ENCODE results near the gene COMP. TPM values are rescaled to one million over a fixed set of nuclear protein-coding genes. Genes with fewer than 3 reads are reported as not detected.
"Not testable (repeated sequence)": the region's sequence is repeated elsewhere in the genome, so short reads cannot be mapped to it uniquely, and the experiment has no call there.

COMP gene
- total RNA-seq, 2 experiments from 2014 or later, result not detected

DNA sequence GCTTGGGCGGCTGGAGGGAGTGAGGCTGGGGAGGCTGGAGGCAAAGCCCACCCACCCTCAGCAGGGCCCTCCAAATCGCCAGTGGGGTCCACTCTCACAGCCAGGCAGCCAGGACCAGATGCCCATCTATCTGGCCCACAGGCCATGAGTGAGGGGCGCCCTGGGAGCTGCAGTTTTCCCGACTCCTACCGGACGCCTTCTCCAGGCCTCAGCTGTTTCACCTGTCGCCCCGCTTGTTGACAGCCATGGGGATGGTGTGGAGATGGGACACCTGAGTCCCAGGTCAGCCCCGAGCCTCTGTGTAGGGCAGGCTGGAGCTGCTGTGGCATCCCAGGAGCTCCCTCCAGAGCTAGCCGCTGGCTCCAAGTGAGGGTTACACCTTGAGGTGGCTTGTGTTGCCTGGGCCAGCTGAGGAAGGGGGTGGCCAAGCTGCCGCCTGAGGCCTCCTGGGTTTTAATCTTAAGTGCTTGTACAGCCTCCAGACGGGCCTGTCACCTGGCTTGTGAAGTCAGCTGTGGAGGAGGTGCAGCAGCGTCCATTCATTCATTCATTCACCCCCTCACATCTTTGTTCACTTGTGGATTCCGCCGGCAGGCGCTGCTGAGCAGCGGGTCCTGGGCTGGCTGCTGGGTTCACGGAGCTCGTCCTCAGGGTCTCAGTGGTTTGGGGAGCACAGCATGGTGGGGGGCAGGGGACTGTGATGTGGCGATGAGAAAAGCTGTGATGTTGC, 52.0 kb downstream of the COMP start:
- ChIA-PET CTCF (no interaction called here), POLR2A (interaction anchor here (0.5 kb wide), 1 partner anchor 163 kb away, joined by 3 read pairs; no protein-coding TSS in a partner anchor)

DNA sequence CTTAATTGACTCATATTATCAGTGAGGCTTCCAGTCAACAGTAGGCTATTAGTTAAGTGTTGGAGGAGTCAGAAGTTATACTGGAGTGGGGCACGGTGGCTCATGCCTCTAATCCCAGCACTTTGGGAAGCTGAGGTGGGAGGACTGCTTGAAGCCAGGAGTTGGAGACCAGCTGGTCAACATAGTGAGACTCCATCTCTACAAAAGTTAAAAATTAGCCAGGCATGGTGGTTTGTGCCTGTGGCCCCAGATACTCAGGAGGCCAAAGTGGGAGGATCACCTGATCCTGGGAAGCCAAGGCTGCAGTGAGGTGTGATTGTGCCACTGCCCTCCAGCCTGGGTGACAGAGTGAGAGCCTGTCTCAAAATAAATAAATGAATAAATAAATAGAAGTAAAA, 53.2 kb downstream of the COMP start:
- CTCF ChIA-PET, result no interaction called here
- POLR2A ChIA-PET, result no interaction called here

- ChIA-PET POLR2A (no interaction called here), CTCF (no interaction called here)
Observed at GRCh38 chr19:18737337-18737953, 53.7 kb downstream of the COMP start.

DNA sequence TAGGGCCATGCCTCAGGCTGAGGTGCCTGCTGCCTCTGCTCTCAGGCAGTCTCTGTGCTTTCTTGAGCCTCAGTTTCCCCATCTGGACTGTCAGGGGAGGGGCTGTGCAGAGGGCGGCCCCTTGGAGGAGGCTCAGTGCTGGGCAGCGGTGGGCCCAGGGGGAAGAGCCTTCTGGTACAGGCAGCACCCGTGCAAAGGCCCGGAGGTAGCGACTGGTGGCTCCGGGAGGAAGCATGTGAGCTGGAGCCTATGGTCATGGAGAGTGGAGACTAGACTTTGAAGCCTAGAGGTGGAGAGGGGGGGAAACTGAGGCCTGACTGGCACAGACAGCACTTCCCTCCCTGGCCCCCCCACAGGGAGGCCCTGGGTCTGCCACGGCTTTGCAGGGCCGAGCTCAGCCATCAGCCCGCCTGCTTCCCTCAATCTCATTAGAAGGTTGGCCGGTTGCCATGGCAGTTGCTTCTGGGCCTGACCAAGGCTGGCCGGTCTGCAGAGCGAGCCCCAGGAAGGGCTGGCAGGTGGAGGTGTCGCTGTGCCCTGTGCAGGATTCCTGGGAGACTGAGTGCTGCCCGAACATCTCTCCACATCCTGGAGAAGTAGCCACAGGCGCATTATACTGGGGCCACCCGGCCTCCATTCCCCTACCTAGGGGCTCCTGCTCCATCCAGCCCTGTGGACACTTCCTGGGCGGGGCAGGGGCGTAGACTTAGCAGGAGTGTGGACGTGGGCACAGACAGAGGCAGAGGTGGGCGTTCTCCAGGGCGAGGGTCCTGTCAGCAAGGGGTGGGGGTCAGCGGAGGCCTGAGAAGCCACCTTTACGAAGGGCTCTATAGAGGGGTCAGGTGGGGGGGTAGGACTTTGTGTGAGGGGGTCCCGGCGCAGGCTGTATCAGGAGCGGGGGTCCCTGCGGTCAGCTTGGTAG, 54.4 kb downstream of the COMP start:
- ChIA-PET CTCF (no interaction called here), POLR2A (no interaction called here)

- POLR2A ChIA-PET, result no interaction called here
Observed at GRCh38 chr19:18735752-18736151, 55.4 kb downstream of the COMP start.

DNA sequence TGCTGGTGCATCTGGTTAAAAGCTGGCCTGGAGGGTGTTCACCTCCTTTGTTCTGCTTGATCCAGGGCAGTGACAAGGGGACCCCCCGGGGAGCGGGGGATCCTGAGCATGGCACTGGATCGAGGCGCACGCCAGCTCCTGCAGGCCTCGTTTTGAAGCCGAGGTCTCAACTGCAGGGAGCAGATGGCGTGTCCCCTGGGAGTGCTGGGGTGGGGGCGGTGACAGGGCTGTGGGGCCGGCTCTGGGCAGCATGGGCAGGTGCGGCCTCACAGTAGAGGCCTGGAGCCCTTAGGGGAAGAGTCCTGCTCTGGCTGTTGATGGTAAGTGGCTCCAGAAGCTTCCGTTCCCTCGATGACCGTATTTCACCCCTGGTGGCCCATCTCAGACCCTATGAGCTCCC, 55.8 kb downstream of the COMP start:
- CTCF ChIA-PET, result no interaction called here

More at GRCh38 chr19:18735752-18736151, 55.4 kb downstream of the COMP start:
- CTCF ChIA-PET, result no interaction called here

GRCh38 chr19:18733762-18734332, 57.3 kb downstream of the COMP start:
- CTCF ChIA-PET, result interaction anchor here (0.6 kb wide), 1 partner anchor 40 kb away, joined by 5 read pairs; no protein-coding TSS in a partner anchor

More for the DNA sequence above, 55.8 kb downstream of the COMP start:
- POLR2A ChIA-PET, result no interaction called here

DNA sequence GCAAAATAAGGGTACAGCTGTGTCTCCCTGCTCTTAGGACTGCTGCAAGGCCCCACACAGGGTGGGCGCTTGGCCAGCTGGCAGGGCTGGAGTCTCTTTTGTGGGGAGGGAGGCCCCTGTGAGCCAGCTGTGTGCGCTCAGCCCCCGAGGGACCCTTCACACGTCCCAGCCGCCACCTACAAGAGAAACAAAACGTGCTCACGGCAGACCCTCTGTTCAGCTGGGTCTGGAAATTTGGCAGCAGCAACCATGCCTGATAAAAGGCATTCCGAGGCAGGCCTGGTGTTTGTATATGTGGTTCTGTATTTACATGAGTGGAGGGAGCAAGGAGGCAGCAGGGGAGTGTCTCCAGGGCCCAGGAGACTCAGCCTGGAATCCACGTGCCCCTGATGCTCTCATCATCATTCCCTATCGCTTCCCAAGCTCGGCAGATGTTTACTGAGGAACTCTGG, 57.9 kb downstream of the COMP start:
- CTCF ChIA-PET, result no interaction called here

More at GRCh38 chr19:18733762-18734332, 57.3 kb downstream of the COMP start:
- POLR2A ChIA-PET, result not testable (repeated sequence)

More for the DNA sequence above, 57.9 kb downstream of the COMP start:
- POLR2A ChIA-PET, result no interaction called here

Other genes starting within 250 kb of the COMP start
- gene FKBP8, start 247.7 kb downstream of the COMP start, total RNA-seq, result 100 to 1,000 TPM; 167 to 168 TPM
- 100 to 1,000 TPM; 124 to 129 TPM for gene KXD1, start 233.4 kb downstream of the COMP start, total RNA-seq
- 1,000 to 10,000 TPM; 1,648 to 1,705 TPM for gene UBA52, start 219.4 kb downstream of the COMP start, total RNA-seq
- 10 to 100 TPM; 95.2 to 98.7 TPM for gene REX1BD, start 202.5 kb downstream of the COMP start, total RNA-seq
- gene CRLF1, start 184.5 kb downstream of the COMP start, total RNA-seq, result under 1 TPM in 1 of 2 experiments, not detected in 1; 0.61 TPM
- gene TMEM59L, start 178.4 kb downstream of the COMP start, total RNA-seq, result not detected
- gene KLHL26, start 154.3 kb downstream of the COMP start, total RNA-seq, result 10 to 100 TPM; 11.8 to 14.3 TPM
- gene CRTC1, start 107.6 kb downstream of the COMP start, total RNA-seq, result 1 to 10 TPM; 5.0 to 5.5 TPM
- gene UPF1, start 40.7 kb upstream of the COMP start, total RNA-seq, result 10 to 100 TPM; 89.3 to 92.0 TPM
- under 1 TPM in 1 of 2 experiments, not detected in 1; 0.08 TPM for gene CERS1, start 104.9 kb upstream of the COMP start, total RNA-seq
- gene COPE, start 128.1 kb upstream of the COMP start, total RNA-seq, result 100 to 1,000 TPM; 164 to 184 TPM
- 10 to 100 TPM; 82.1 to 91.0 TPM for gene DDX49, start 128.4 kb upstream of the COMP start, total RNA-seq
- 1 to 10 TPM; 1.0 to 1.3 TPM for gene HOMER3, start 149.9 kb upstream of the COMP start, total RNA-seq
- gene SUGP2, start 242.2 kb upstream of the COMP start, total RNA-seq, result 10 to 100 TPM; 76.6 to 80.7 TPM
- gene ARMC6, start 242.3 kb upstream of the COMP start, total RNA-seq, result 10 to 100 TPM; 57.7 to 61.8 TPM

Data from activated CD8-positive, alpha-beta memory T cell treated with anti-CD3 and anti-CD28 coated beads for 36 hours (primary cell).